ENCODE results near the gene PSD.
"Not testable (repeated sequence)": the region's sequence is repeated elsewhere in the genome, so short reads cannot be mapped to it uniquely, and the experiment has no call there.

PSD gene

DNA sequence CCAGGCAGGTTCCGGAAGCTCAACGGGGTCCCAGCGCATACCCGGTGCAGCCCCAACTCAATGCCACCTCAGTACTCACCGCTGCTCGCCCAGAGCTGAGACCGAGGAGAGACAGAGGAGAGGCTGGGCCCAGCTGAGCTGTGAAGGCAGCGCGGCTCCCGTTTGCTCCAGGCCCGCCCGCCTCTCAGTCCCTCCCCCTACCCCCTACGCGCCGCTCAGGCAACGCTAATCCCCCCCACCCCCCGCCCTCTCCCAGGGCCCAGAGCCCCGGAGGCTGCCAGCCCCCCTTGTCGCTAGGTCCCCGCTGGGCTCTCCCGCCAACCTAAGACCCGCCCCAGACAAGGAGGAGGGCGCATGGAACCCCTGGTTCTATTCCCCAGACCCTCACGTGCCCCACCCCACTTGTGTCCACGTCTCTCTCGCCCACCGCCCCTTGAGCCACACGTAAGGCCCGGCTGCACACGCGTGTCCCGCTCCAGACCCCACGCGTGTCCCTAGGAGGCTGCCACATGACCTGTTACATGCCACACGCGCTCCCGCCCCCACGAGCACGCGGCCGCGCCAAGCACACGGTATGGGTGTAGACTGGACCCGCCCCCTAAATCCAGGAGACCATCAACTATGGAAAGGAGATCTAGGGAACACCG is at the start of gene PSD:
Gene PSD (minus strand): TSS at position 164 of the 647 bp plus-strand sequence. CDS start 1,747 bp downstream, outside the sequence.
- no peak for DNase-seq

DNA sequence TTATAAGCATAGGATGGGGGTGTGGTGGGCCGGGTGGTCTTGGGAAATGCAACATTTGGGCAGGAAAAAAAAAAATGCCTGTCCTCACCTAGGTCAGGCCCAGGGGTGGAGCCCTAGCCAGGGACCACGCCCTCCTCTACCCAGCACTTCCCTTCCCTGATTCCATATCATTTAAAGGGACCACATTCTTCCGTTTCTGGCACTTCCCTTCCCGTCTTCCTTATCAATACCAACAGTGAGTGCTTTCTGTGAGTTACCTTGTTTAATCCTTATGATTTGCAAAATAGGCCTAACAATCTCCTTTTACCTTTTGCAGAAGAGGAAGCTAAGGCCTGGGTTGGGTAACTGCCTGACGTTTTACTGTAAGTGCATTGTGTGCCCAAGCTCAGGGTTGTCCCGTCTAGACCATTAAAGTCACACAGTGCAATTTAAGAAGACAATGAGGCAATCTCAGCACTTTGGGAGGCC is 49.4 kb upstream of the PSD start:
- DNase-seq, result no peak

DNA sequence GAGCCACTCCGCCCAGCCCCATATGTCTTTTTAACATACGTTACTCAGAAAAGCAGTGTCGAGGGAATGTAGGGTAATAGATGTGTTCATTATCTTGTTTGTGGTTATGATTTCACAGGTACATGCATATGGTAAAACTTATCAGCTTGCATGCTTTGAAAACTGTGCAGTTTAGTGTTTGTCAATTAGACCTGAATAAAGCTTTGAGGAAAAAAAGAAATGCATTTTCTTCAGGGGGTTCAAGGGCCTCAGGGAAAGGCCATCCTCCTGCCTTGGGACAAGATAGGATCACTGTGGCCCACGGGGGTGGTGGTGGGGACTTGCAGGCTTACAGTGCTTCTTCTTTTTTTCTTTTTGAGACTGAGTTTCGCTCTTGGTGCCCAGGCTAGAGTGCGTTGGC is 48.7 kb upstream of the PSD start:
- no peak for DNase-seq

DNA sequence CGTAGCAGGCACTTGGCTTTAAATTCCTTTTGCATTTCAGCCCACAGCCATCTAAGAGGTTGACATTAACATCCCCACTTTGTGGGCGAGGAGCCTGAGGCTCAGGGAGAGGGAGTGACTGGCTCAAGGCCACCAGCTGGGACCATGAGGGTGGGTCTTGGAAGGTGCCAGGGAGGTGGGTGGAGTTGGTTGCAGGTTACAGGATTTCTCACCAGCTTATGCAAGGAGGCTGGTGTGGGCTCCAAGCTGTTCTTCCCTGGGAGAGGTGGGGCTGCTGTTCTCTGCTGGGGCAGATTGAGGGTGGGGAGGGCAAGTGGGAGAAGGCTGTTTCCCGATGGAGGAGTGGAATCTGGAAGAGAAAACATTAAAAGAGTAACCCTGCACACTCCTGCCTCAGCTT is 46.9 kb upstream of the PSD start:
- DNase-seq, result no peak

DNA sequence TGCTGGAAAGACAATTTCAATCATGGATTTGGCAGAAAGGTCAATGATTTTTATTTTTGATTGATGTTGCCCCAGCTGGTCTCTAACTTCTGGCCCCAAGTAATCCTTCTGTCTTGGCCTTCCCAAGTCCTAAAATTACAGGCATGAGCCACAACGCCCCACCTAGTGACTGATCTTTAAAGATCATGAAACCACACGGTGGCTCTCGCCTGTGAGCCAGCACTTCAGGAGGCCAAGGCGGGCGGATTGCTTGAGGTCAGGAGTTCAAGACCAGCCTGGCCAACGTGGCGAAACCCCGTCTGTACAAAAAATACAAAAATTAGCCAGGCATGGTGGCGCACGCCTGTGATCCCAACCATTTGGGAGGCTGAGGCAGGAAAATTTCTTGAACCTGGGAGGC is 45.4 kb upstream of the PSD start:
- DNase-seq, result no peak

DNA sequence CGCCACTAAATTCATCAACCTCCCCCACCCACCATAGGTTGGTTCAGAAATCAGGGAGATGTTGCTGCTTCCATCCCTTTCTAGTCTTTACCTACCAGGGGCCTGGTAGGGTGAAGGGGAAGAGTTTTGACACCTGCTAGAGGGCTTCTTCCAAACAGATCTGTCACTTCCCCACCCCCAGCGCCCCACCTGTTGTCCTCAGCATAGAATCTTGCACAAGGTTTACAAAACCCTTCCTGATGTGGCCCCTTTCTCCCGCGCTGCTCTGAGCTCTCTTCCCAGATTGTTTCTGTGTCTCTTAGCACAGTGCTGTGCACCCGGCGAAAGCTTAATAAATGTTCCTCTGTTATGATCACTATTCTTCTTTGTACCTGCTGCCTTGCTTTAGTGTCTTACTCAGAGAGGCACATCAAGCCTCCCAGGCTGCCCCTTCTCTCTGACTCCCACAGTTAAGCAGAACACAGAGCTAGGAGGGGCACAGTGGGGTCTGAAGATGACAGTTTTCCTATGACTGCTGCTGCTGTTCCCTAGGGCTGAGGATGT is 44.0 kb upstream of the PSD start:
- no peak for DNase-seq

DNA sequence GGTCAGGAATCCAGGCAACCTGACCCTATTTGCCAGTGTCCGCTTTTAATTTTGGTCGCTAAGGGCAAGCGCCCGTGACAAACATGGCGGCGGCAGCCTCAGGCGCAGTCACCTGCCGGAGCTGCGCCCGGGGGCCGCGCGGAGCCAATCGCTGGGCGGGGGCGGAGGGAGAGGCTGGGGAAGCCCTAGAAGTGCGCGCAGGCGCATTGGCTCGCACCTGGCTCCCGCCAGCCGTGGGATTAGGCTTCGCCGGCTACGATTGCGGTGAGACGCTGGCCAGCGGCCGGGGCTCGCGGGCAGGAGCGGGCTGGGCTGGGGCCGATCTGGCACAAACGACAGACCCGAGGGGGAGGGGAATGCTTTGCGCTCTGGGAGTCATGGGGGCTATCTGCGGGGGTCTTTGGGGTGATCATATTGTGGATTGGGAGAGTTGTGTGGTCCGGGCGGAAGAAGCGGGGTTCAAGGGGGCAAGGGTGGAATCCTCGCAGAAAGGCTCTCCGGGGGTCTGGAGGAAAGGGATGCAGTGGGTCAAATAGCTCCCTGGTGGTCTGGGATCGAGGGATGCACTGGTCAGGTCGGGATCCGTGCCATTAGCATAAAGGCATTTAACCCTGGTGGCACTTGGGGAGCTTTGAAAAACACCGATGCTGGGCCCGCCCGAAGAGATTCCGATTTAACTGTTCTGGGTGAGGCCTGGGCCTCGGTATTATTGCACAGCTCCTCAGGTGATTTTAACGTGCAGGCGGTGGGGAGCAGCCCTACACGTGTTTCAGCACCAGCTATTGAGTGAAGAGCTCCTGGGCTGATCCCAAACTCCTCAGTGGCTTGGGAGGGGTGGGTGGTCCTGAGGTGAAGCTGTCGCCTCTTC is 42.8 kb upstream of the PSD start:
- DNase-seq, result peak; percentile 96

DNA sequence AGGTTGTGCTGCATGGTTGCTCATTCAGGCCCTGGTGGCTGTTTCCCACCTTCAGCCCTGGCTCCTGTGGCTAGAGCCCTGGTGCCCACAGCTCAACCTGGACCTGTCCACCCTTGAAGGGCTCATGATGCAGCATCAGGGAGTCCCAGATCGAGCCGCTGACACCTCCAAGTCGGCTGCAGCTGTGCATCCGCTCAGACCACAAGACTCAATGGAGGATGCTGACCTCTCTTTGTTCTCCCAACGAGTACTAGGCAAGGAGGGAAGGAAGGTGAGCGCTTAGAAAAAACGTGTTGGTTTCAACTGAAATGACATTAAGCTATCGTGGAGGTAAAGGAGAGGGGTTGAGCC is 42.2 kb upstream of the PSD start:
- no peak for DNase-seq

DNA sequence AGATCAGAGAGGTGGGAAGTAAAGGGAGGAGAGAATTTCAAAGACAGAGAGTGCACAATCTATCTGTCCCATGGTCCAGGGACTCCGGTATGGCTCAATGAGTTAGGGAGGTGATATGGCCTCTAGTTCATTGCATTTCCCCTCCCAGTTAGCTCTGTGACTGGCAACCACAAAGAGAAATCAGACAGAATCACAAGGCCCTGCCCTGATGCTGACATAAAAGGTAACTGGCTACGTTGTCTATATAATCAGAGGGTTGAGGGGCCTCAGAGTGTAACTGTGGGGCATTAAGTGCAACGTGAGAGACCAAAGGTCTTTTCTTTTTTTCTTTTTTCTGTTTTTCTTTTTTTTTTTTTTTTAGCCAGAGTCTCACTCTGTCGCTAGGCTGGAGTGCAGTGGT is 40.1 kb upstream of the PSD start:
- DNase-seq, result no peak

DNA sequence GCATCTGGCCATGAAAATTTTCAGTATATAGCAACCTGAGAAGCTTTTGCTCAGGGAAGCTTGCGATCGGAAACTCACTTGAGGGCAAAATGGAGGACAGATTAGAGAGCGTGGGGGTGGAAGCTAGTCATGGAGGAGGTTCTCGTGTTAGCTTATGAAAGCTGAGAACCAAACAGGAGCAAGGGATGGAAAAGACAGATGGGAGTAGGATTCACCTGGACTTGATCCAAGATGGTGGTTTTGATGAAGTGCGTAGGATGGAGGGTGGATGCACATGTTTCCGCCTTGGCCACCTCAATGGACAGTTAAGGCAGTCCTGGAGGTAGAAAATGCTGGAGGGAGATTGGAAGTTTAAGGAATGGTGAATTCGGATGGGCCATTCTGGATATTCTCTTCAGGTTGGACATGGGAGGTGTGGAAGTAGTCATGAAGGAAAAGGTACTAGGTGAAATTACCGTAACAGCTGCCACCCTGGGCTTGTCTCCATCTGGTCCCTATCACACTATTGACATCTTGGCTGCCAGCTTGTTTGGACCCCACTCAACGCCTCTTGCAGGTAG is 39.1 kb upstream of the PSD start:
- no peak for DNase-seq

DNA sequence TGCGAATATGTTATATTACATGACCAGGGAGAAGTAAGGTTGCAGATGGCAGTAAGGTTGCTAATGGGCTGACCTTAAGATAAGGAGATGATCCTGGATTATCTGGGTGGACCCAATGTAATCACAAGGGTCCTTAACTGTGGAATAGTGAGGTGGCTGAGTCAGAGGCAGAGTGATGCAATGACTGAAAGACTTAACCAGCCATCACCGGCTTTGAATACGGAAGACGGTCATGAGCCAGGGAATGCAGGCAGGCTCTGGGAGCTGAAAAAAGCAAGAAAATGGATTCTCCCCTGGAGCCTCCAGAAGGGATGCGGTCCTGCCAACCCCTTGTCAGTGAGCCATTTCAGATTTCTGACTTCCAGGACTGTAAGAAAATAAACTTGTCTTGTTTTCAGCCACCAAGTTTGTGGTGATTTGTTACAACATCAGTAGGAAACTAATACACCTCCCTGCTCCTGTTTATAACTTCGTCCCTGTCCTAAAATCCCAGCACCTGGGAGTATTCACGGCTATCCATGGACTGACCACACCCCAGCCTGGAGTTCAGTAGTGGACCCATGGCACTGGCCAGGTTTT is 37.4 kb upstream of the PSD start:
- no peak for DNase-seq

DNA sequence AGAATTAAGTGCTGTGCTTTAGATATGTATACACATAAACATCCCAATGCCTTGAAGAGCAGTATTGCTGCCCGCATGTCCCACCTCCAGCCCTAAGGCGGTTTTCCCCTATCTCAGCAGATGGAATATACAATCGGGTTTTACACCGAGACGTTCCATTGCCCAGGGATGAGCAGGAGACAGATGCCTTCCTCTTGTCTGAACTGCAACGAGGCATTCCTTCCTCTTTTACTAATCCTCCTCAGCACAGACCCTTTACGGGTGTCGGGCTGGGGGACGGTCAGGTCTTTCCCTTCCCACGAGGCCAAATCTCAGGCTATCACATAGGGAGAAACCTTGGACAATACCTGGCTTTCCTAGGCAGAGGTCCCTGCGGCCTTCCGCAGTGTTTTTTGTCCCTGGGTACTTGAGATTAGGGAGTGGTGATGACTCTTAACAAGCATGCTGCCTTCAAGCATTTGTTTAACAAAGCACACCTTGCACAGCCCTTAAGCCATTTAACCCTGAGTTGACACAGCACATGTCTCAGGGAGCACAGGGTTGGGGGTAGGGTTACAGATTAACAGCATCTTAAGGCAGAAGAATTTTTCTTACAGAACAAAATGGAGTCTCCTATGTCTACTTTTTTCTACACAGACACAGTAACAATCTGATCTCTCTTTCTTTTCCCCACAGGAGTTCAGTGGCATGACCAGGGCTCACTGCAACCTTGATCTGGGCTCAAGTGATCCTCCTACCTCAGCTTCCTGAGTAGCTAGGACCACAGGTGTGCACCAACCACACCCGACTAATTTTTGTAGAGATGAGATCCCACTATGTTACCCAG is 36.3 kb upstream of the PSD start:
- DNase-seq, result not testable (repeated sequence)

DNA sequence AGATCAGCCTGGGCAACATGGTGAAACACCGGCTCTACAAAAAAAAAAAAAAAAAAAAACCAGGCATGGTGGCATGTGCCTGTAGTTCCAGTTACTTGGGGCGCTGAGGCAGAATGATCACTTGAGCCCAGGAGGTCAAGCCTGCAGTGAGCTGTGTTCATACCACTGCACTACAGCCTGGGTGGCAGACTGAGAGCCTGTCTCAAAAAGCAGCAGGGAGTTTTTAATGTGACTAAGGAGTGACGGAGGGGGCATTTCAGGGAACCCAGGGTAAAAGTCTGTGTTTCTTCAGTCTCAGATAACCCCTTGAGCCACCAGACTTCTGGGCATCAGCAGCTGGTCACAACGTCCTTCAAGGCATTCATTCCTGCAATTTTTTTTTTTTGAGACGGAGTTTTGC is 34.9 kb upstream of the PSD start:
- no peak for DNase-seq

DNA sequence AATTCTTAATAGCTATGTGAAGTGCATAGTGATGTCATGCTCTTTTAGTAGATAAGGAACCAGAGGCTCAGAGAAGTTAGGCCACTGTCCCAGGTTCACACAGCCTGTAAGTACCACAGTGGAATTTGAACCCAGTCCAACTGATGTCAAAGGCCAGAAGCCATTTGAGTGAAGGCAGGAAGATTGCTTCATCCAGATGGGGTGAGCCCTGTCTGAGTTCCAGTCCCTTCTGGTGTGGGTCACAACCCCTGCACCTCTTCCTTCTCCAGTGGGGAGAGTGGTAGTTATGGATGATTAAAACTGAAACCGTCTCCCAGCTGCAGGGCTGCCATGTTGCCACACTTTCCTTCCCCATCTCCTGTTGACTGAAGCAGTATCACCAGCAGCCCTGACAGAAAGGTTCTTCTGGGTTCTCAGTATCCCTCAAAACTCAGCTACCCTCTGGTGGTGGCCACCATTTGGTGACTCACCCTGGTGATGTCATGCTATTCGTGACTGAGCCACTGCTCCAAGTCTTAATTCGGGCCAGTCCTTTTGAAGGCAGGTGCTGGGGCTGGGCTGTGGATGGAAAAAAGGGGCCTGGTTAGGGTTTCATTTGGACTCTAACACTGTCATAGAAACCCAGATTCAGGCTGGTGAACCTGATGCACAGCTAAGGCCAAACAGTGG is 34.2 kb upstream of the PSD start:
- no peak for DNase-seq

DNA sequence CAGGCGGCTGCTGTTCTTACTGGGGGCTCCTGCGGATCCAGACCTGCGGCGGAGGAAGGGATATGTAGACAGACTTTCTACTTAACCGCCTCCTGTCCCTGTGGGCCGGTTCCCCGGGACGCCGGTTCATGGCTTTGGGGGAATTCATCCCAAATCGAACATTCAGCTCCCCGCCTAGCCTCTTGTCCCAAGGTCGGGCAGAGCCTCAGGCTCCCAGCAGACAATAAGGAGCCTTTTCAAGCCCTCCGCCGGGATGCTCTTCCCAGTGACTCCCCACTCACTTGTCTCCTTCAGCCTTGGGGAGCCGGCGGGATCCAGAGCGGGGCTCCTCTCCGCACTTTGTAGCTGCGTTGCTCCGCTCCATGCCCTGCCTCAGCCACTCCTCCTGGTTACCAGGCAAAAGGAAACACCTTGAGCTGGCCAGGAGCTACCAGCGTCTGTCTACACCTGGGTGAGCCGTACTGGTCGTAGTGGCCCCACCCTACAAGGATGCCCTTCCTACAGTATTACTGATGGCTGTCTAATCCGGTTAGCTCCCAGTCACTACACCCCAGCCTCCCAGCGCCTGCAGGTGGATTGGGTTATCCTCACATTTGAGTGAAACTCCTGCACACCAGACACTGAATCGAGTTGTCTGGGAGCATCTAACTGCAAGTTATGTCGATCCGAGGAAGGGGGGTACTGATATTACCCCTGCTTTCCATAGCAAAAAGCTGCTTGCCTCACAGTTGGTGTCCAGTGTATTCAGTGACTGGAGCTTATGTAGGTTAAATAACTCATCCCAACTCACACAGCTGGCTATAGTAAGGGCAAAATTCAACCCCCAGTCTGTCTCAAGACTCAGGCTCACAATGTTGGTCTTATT is 32.8 kb upstream of the PSD start, which contains the start of gene C10orf95:
Gene C10orf95 (minus strand): TSS at position 439 of the 865 bp plus-strand sequence. CDS start 450 bp downstream, outside the sequence.
- DNase-seq, result no peak

DNA sequence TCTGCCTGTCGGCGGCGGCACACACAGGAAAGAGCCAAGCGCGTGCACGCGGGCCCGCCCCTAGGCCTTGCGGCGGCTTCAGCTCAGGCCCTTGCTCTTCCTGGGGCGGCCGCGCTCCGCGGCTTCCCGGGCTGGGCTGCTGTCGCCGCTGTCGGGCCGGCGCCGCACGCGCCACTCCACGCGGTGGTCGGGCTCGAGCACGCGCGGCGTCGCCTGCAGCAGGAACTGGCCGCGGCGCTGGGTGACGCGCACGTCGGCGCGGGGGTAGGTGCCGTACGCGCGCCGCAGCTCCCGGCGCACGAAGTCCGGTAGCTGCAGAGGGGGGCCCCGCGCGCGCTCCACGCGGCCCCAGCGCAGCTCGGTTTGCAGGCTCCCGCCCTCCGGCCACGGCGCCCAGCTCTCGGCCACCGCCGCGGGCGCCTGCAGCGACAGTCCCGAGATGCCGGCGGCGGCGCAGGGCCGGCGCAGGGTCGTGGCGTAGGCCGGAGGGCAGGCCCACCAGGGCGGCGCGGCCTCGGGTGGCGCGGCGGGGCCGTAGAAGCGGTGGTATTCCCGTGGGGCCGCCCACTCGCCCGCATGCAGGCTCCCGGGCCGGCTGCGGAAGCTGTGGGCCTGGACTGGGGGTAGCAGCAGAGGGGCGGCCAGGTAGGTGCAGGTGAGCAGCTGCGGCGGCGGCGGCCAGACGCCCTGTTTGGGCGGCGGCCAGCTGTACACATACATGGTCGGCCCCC is 32.0 kb upstream of the PSD start:
- DNase-seq, result peak; percentile 79

DNA sequence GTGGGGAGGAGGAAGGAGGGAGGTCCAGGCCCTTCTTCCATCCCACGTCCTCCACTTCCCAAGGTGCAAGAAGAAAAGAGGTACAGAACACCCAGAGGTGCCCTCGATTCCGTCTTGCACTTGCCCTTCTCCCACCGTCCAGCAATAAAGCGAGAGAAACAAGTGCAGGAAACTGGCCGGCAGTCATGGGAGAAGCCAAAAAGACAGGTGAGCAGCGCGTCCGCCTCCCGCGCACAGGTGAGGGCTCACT is 31.5 kb upstream of the PSD start:
- no peak for DNase-seq

DNA sequence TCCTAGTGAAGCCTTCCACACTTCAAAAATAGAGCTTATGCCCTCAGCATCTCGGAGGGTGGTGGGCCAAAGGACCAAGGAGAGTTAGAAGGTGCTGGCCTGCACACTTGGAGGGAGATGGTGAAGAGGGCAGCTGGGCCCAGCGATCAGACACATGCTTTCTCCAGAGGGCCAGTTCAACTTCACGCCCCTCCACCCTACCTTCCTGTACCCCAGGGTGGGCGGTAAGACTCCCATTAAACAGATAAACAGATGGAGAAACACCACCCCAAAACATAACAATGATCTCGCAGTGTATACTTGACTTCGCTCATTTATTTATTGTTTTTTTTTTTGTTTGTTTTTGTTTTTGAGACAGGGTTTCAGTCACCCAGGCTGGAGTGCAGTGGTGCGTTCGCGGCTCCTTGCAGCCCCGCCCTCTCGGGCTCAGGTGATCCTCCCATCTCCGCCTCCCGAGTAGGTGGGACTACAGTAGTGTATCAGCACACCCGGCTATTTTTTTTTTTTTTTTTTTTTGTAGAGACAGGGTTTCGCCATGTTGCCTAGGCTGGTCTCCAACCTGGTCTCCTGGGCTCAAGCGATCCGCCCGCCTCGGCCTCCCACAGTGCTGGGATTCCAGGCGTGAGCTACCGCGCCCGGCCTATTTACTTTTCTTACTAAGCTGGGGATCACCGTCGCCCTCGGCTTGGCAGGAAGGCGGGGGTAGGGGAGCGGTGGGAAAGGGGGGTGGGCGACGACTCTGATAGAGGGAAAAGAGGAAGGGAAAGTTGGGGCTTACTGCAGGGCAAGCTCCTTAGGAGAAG is 30.9 kb upstream of the PSD start:
- no peak for DNase-seq

DNA sequence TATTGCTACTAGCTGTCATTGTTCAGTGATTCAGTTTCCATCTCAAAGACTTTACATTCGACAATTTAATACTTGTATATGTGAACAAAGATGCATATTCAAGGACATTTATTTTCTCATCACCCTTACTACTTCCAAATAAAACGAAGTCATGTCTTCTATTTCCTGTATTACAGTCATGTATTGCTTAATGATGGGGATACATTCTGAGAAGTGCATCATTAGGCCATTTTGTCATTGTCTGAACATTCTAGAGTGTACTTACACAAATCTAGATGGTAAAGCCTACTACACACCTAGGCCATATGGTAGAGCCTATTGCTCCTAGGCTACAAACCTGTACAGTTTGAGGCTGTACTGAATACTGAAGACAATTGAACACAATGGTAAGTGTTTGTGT is 26.3 kb upstream of the PSD start:
- DNase-seq, result no peak

DNA sequence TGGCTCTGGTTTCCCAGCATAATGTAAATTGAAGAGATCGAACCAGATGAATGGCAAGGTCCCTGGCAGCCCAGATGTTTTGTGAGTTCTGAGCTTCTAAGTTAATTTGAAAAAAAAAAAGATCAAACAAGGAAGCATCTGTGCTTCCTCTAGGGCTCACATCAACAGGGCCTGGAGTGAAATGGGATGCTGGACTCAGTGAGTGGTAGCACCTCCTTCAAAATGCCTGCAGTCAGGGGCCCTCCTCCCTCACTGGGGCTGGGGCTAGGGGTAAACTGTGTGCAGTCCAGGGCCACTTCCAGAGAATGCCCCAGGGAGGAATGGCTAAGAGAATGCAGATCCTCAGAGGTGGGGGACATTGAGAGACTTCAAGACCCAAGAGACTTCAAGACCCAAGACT is 19.8 kb upstream of the PSD start:
- DNase-seq, result no peak
